OCI-LY3 (cell line): ENCODE results near the gene TENM4.

Experiments used
- CTCF ChIP-seq: fragments of 200-600, 300-600 bp; sonication (generic); IDR thresholded peaks from 2 replicates; pipeline ENCODE4 v1.5.1; 2014; ENCODE audit warnings: antibody characterized with exemption, low read length, low read depth
- EZH2phosphoT487 ChIP-seq: fragments of 200-600 bp; shearing (Covaris generic); IDR thresholded peaks from 2 replicates; pipeline ENCODE4 v1.6.1; 2018; ENCODE audit warnings: antibody characterized with exemption, mixed run types, low read depth

DNA sequence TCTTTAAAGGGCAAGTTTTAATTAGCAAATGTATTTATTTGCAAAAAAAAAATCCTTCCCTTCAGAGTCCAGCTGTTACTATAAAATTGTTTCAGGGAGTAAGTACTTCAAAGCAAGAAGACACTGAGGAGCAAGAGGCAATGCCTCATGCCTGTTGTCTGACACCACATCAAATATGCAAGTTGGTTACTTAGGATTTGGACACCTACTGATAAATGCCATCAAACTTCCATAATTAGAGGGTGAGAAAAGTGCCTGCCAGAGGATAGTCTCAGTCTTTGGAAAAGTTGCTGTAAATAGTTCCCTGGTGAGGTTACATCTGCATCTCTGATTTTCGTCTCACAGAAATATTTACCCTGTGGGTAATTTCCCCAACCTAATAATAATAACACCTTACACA, 4.1 kb upstream of the TENM4 start:
- TF ChIP-seq CTCF: no peak
- no peak for TF ChIP-seq EZH2phosphoT487
